ENCODE data around the gene CD300LG. TPM values are rescaled to one million over a fixed set of nuclear protein-coding genes. Genes with fewer than 3 reads are reported as not detected.

Gene CD300LG
- total RNA-seq, 1 donor from 2014 or later, result not detected

DNA sequence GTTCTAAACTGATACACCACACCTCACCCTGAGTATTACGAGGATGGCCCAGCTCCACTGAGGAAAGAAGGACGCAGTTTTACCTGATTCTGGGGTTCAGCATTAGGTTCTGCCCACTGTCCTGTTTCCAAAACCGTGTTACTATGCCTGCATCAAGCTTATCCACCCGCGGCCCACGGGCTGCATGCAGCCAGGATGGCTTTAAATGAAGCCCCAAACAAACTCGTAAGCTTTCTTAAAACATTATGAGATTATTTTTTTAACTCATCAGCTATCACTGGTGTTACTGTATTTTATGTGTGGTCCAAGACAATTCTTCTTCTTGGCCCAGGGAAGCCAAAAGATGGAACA, 4.0 kb upstream of the CD300LG start:
- POLR2A ChIA-PET, result no interaction called here
- H3K4me1 Mint-ChIP-seq, result no peaks in the 10 kb centered on the region
- DNase-seq (no peak), ATAC-seq (ENCODE audit: low read depth) (no peak)
- no peaks in the 10 kb centered on the region for H3K36me3 Mint-ChIP-seq (ENCODE audit: low read depth)
- intact Hi-C loops (cut with micrococcal nuclease), result no loop called here
- H3K4me3 Mint-ChIP-seq, result no peak overlapping the region
- H3K9me3 Mint-ChIP-seq, result no peaks in the 10 kb centered on the region
- CTCF ChIA-PET, result interaction anchor here (1.4 kb wide), 1 partner anchor 35 kb away, joined by 4 read pairs; no protein-coding TSS in a partner anchor
- TF ChIP-seq, protein P1, sequence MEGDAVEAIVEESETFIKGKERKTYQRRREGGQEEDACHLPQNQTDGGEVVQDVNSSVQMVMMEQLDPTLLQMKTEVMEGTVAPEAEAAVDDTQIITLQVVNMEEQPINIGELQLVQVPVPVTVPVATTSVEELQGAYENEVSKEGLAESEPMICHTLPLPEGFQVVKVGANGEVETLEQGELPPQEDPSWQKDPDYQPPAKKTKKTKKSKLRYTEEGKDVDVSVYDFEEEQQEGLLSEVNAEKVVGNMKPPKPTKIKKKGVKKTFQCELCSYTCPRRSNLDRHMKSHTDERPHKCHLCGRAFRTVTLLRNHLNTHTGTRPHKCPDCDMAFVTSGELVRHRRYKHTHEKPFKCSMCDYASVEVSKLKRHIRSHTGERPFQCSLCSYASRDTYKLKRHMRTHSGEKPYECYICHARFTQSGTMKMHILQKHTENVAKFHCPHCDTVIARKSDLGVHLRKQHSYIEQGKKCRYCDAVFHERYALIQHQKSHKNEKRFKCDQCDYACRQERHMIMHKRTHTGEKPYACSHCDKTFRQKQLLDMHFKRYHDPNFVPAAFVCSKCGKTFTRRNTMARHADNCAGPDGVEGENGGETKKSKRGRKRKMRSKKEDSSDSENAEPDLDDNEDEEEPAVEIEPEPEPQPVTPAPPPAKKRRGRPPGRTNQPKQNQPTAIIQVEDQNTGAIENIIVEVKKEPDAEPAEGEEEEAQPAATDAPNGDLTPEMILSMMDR (IDR thresholded peaks at IDR 0.05), result no peak
- peaks cover 8% of the 10 kb centered on the region for H3K27me3 Mint-ChIP-seq
- no peak overlapping the region for H3K27ac Mint-ChIP-seq

DNA sequence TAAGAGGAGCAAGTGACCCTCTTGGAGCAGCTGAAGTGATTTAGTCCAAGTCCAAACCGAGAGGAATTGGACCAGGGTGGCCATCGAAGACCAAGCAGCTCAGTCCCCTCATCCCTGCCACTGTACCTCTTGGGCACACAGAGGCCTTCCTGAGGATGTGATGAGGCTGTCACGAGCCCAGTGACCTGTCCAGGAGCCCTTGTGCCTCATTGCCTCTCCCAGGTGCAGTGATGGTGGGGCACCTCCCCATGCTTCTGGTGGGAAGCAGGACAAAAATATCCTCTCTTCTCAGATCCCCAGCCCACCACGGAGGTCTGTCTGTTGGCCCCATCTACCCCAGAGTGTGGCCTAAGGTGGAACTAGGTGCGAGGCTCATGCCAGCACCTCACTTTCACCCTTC, 2.7 kb upstream of the CD300LG start:
- H3K4me1 Mint-ChIP-seq, result no peaks in the 10 kb centered on the region
- intact Hi-C loops (cut with micrococcal nuclease), result no loop called here
- H3K4me3 Mint-ChIP-seq, result no peak overlapping the region
- no peak overlapping the region for H3K27ac Mint-ChIP-seq
- POLR2A ChIA-PET, result no interaction called here
- H3K9me3 Mint-ChIP-seq, result no peaks in the 10 kb centered on the region
- DNase-seq, result no peak
- TF ChIP-seq, protein P1 (IDR thresholded peaks at IDR 0.05), result no peak
- H3K27me3 Mint-ChIP-seq, result peaks cover 16% of the 10 kb centered on the region
- no peaks in the 10 kb centered on the region for H3K36me3 Mint-ChIP-seq (ENCODE audit: low read depth)
- ATAC-seq (ENCODE audit: low read depth), result no peak
- CTCF ChIA-PET, result interaction anchor here (1.2 kb wide), 1 partner anchor 267 kb away, joined by 3 read pairs; no protein-coding TSS in a partner anchor

DNA sequence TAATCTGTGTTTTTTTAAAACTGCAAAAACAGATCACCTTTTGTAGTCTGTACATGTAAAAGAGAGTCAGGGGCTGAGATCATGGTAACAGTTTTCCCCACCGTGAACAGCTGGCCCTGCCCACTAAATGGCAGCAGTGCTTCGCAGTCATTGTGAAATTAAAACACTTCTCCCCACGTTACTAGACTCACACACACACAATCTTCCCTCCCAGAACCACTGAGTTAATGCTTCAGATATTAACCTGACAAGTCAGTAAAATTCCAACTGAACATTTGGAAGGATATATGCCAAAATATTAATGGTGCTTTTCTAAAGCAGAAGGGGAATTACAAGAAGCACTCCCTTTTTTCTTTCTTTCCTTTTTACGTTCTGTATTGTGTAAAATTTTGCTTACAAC, 1.2 kb upstream of the CD300LG start:
- TF ChIP-seq, protein P1 (IDR thresholded peaks at IDR 0.05), result no peak
- no peak for DNase-seq
- no peak for ATAC-seq (ENCODE audit: low read depth)
- intact Hi-C loops (cut with micrococcal nuclease), result loop anchor here (1.0 to 5.0 kb wide), 3 partner anchors 66 to 268 kb away; no protein-coding TSS in a partner anchor
- Mint-ChIP-seq H3K9me3 (no peaks in the 10 kb centered on the region), H3K27me3 (peaks cover 20% of the 10 kb centered on the region), H3K36me3 (ENCODE audit: low read depth) (no peaks in the 10 kb centered on the region), H3K27ac (no peak overlapping the region), H3K4me3 (no peak overlapping the region), H3K4me1 (no peaks in the 10 kb centered on the region)
- ChIA-PET POLR2A (interaction anchor here (0.7 kb wide), 1 partner anchor 26 kb away, joined by 4 read pairs; no protein-coding TSS in a partner anchor), CTCF (interaction anchor here (0.5 to 1.9 kb wide), 11 partner anchors 16 to 271 kb away, joined by 3 to 20 read pairs (median 3); partner anchors contain the start of gene DUSP3)

DNA sequence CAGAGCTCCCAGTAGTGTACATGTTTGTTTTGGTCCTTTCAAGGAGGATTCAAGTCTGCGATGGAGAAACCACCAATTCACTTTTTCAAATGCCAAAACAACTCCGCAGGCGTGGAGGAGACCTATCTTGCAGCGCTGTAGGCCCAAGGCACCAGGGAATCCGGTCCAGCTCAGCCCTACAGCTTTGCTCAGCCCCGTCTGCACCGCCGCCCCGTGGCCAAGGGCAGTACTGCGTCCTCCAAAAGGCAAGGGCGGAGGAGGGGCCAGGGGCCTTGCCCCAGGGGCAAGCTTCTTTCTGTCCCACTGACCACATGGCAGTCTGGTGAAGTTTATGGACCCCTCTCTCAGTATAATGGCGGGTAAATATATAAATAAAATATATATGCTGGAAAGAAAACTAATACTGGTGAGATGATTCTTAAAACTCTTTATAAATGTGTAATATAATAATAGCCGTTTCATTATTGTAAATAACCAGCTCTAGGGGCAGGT, 709 bp upstream of the CD300LG start:
- no peak overlapping the region for H3K27ac Mint-ChIP-seq
- ATAC-seq (ENCODE audit: low read depth) (peak; percentile 100), DNase-seq (peak; percentile 72)
- intact Hi-C loops (cut with micrococcal nuclease), result loop anchor here (1.0 to 5.0 kb wide), 3 partner anchors 67 to 269 kb away; no protein-coding TSS in a partner anchor
- no peaks in the 10 kb centered on the region for H3K4me1 Mint-ChIP-seq
- H3K4me3 Mint-ChIP-seq, result no peak overlapping the region
- no peaks in the 10 kb centered on the region for H3K9me3 Mint-ChIP-seq
- peaks cover 22% of the 10 kb centered on the region for H3K27me3 Mint-ChIP-seq
- CTCF ChIA-PET, result interaction anchor here (0.5 to 1.9 kb wide), 11 partner anchors 16 to 271 kb away, joined by 3 to 20 read pairs (median 3); partner anchors contain the start of gene DUSP3
- POLR2A ChIA-PET, result no interaction called here
- no peaks in the 10 kb centered on the region for H3K36me3 Mint-ChIP-seq (ENCODE audit: low read depth)
- TF ChIP-seq, protein P1 (IDR thresholded peaks at IDR 0.05), result peak; percentile 79

DNA sequence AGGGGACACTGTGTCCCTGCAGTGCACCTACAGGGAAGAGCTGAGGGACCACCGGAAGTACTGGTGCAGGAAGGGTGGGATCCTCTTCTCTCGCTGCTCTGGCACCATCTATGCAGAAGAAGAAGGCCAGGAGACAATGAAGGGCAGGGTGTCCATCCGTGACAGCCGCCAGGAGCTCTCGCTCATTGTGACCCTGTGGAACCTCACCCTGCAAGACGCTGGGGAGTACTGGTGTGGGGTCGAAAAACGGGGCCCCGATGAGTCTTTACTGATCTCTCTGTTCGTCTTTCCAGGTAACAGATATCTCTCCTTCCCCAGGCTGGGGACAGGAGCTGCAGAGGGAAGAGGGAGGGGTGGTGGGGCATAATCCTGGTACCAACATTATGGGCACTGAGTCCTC, 1.6 kb downstream of the CD300LG start:
- H3K36me3 Mint-ChIP-seq (ENCODE audit: low read depth), result no peaks in the 10 kb centered on the region
- DNase-seq (no peak), ATAC-seq (ENCODE audit: low read depth) (no peak)
- ChIA-PET POLR2A (no interaction called here), CTCF (no interaction called here)
- TF ChIP-seq, protein P1 (IDR thresholded peaks at IDR 0.05), result no peak
- H3K4me1 Mint-ChIP-seq, result no peaks in the 10 kb centered on the region
- no peak overlapping the region for H3K4me3 Mint-ChIP-seq
- no peak overlapping the region for H3K27ac Mint-ChIP-seq
- H3K9me3 Mint-ChIP-seq, result no peaks in the 10 kb centered on the region
- H3K27me3 Mint-ChIP-seq, result peaks cover 35% of the 10 kb centered on the region
- intact Hi-C loops (cut with micrococcal nuclease), result loop anchor here (5.0 kb wide), 1 partner anchor 271 kb away; no protein-coding TSS in a partner anchor
